ENCODE results near the gene GRIA1. TPM values are rescaled to one million over a fixed set of nuclear protein-coding genes. Genes with fewer than 3 reads are reported as not detected.

Gene GRIA1
- polyA plus RNA-seq, 6 donors from 2014 or later, result not detected

DNA sequence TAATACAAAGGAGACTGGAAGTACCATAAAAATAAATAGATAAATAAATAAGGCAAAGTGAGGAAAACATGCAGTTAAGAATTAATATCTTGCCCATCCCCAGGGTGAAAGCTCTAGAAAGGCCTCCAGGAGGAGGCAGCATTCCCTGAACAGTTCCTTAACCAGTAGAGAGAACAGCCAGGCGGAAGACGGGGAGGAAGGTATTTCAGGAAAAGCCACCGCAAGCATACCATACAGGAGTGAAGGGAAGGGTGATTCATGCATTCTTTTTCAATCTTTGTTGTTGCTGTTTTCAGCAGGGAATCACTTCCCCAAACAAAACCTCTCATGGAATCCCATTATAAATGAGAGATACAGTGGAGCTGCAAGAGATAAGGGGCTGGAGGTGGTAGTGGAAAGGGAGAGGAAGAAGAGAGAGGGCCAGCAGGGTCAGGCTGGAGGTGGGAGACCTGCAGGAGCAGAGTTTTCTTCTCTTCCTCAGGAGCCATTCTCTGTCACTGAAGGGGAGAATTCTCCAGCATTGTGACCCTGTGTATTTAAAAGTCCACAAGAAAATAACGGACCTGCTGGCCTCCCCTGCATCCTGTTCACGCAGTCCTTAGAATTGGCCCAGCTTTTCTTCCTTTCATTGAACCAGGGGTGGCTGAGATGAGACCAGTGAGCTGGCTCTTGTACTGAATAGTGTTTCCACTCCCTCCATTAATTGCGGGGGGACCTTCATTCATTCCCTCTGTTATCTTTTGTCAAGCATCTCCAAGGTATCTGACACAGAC, 292.3 kb downstream of the GRIA1 start:
- Mint-ChIP-seq H3K36me3 (no peaks in the 10 kb centered on the region), H3K4me3 (no peak overlapping the region), H3K4me1 (no peaks in the 10 kb centered on the region), H3K9me3 (peaks cover 0 to 8% (median 0%) of the 10 kb centered on the region in 7 donors), H3K27ac (no peak overlapping the region), H3K27me3 (peaks cover 0 to 7% (median 4%) of the 10 kb centered on the region in 3 donors)
- DNase-seq (no peak), ATAC-seq (ENCODE audit: low read depth in 2 of 2) (no peak)

- DNase-seq (no peak), ATAC-seq (ENCODE audit: low read depth in 2 of 2) (no peak)
- H3K4me1 Mint-ChIP-seq, result no peaks in the 10 kb centered on the region
- H3K36me3 Mint-ChIP-seq, result peaks cover 0 to 3% of the 10 kb centered on the region in 2 donors
- H3K27ac Mint-ChIP-seq, result no peak overlapping the region
- peaks cover 0 to 12% (median 0%) of the 10 kb centered on the region in 7 donors for H3K9me3 Mint-ChIP-seq
- no peak overlapping the region for H3K4me3 Mint-ChIP-seq
- peaks cover 0 to 7% (median 4%) of the 10 kb centered on the region in 3 donors for H3K27me3 Mint-ChIP-seq
Observed at GRCh38 chr5:153783362-153783658, 292.8 kb downstream of the GRIA1 start.

GRCh38 chr5:153784277-153784676, 293.8 kb downstream of the GRIA1 start:
- no peaks in the 10 kb centered on the region for H3K4me1 Mint-ChIP-seq
- peaks cover 0 to 8% of the 10 kb centered on the region in 2 donors for H3K36me3 Mint-ChIP-seq
- peaks cover 0 to 7% (median 4%) of the 10 kb centered on the region in 3 donors for H3K27me3 Mint-ChIP-seq
- peaks cover 0 to 16% (median 0%) of the 10 kb centered on the region in 7 donors for H3K9me3 Mint-ChIP-seq
- DNase-seq (no peak), ATAC-seq (ENCODE audit: low read depth in 2 of 2) (no peak)
- no peak overlapping the region for H3K4me3 Mint-ChIP-seq
- H3K27ac Mint-ChIP-seq, result no peak overlapping the region

DNA sequence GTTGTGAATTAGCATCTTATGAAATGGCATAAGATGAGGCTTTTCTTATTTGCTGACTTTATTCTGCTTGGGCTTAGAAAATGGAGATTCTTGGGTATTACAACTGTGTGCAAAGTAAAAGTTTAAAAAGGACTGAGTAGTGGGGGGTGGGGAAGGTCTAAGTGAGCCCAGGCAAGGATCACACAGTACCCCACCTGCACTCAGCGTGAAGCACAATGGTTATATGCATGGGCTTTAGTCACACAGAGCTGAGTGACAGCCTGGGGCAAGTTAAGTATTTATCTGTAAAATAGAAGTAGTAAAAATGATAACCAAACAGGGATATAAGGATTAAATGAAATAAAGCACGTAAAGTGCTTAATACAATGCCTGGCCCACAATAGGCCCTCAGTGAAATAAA, 300.9 kb downstream of the GRIA1 start:
- H3K4me1 Mint-ChIP-seq, result no peaks in the 10 kb centered on the region

DNA sequence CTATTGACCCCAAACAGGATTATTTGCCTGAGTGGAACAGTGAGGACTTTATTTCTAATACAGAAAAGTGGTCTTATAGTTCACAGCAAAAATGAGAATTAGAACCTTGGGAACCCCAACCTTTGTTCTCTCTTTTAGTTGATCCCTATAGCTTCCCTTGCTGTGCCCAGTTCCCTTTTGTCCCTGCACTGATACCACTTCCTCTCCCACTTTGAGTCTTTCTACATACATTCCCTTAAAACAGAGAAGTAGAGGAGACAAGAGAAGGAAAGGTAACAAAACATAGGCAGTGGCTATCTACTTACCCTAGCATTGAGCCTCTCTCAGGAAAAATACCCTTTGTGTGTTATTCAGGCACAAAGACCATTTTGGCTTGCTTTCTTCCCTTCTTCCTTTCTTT, 301.8 kb downstream of the GRIA1 start:
- no peak overlapping the region for H3K27ac Mint-ChIP-seq
- peaks cover 0 to 8% of the 10 kb centered on the region in 2 donors for H3K36me3 Mint-ChIP-seq
- H3K27me3 Mint-ChIP-seq, result no peaks in the 10 kb centered on the region
- DNase-seq (no peak), ATAC-seq (ENCODE audit: low read depth in 2 of 2) (no peak)
- no peaks in the 10 kb centered on the region for H3K4me1 Mint-ChIP-seq
- H3K4me3 Mint-ChIP-seq, result no peak overlapping the region
- peaks cover 0 to 8% (median 0%) of the 10 kb centered on the region in 7 donors for H3K9me3 Mint-ChIP-seq

More for the DNA sequence above, 300.9 kb downstream of the GRIA1 start:
- DNase-seq, result no peak
- H3K9me3 Mint-ChIP-seq, result peaks cover 0 to 11% (median 0%) of the 10 kb centered on the region in 7 donors
- peaks cover 0 to 8% of the 10 kb centered on the region in 2 donors for H3K36me3 Mint-ChIP-seq
- no peaks in the 10 kb centered on the region for H3K27me3 Mint-ChIP-seq
- no peak overlapping the region for H3K4me3 Mint-ChIP-seq
- H3K27ac Mint-ChIP-seq, result no peak overlapping the region
- no peak for ATAC-seq (ENCODE audit: low read depth in 2 of 2)

- H3K9me3 Mint-ChIP-seq, result peaks cover 0 to 2% (median 0%) of the 10 kb centered on the region in 7 donors
- H3K36me3 Mint-ChIP-seq, result peaks cover 0 to under 1% of the 10 kb centered on the region in 2 donors
- no peaks in the 10 kb centered on the region for H3K27me3 Mint-ChIP-seq
- H3K4me1 Mint-ChIP-seq, result no peaks in the 10 kb centered on the region
- DNase-seq (no peak), ATAC-seq (ENCODE audit: low read depth in 2 of 2) (no peak)
- H3K4me3 Mint-ChIP-seq, result no peak overlapping the region
- no peak overlapping the region for H3K27ac Mint-ChIP-seq
Observed at GRCh38 chr5:153793699-153794098, 303.2 kb downstream of the GRIA1 start.

DNA sequence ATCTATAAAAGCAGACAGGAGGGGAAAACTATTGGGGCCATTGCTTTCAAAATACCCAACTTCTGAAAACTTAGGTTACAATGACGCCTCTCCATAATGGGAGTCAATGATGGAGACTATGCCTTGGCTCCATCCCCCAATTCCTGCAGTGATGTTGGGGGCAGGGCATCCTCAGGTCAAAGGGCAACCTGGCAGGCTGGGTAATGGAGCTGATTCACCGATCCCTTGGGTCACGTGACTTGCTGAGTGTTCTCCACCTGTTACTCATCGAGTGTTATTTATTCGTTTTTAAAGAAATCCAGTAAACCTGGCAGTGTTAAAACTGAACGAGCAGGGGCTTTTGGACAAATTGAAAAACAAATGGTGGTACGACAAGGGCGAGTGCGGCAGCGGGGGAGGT, 303.9 kb downstream of the GRIA1 start:
- DNase-seq (no peak), ATAC-seq (ENCODE audit: low read depth in 2 of 2) (no peak)
- H3K36me3 Mint-ChIP-seq, result no peaks in the 10 kb centered on the region
- H3K4me3 Mint-ChIP-seq, result no peak overlapping the region
- H3K27ac Mint-ChIP-seq, result peak overlapping the region in 1 of 6 donors; percentile 10
- no peaks in the 10 kb centered on the region for H3K27me3 Mint-ChIP-seq
- H3K4me1 Mint-ChIP-seq, result no peaks in the 10 kb centered on the region
- peaks cover 0 to 2% (median 0%) of the 10 kb centered on the region in 7 donors for H3K9me3 Mint-ChIP-seq

DNA sequence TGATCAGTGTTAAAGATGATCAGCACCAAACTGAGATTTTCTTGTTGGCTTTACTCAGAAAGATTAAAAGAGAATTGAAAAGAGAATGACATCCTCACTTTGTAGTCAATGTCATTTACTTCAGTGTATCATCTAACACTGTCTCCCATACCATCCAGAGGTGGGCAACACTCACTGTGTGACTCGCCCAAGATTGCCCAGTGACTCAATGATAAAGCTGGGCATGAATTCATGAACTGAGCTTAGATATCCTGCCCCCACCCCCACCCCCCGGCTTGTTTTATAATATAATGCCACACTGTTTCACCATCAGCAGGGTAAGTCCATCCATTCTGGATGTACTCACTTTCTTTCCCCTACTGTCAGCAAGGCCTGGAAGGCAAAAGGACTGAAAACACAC, 306.1 kb downstream of the GRIA1 start:
- H3K27me3 Mint-ChIP-seq, result no peaks in the 10 kb centered on the region
- peaks cover 0 to 2% (median 0%) of the 10 kb centered on the region in 7 donors for H3K9me3 Mint-ChIP-seq
- H3K4me1 Mint-ChIP-seq, result no peaks in the 10 kb centered on the region
- H3K27ac Mint-ChIP-seq, result no peak overlapping the region
- no peak overlapping the region for H3K4me3 Mint-ChIP-seq
- ATAC-seq (ENCODE audit: low read depth in 2 of 2) (no peak), DNase-seq (no peak)
- H3K36me3 Mint-ChIP-seq, result no peaks in the 10 kb centered on the region

GRCh38 chr5:153797484-153797883, 307.0 kb downstream of the GRIA1 start:
- ATAC-seq (ENCODE audit: low read depth in 2 of 2), result no peak
- no peaks in the 10 kb centered on the region for H3K4me1 Mint-ChIP-seq
- H3K27me3 Mint-ChIP-seq, result no peaks in the 10 kb centered on the region
- H3K27ac Mint-ChIP-seq, result no peak overlapping the region
- H3K36me3 Mint-ChIP-seq, result no peaks in the 10 kb centered on the region
- H3K4me3 Mint-ChIP-seq, result no peak overlapping the region
- no peak for DNase-seq
- H3K9me3 Mint-ChIP-seq, result peaks cover 0 to 2% (median 0%) of the 10 kb centered on the region in 7 donors

DNA sequence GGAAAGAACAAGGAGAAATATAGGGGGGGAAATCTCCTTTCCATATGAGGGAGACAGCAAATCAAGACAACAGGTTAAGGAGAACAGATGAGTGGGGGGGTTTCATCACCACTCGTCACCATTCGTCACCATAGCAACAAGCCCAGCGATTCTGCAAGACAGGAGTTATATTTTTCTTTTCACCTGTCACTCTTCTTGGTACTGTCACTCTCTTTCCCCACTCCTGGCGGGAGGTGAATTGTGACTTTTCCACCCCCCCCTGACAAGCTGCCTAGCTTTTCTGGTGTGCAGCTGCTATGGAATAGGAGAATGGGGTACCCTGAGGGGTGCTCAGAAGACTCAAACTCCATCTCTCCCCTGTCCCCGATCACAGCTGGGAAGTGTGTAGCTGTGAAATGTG, 308.4 kb downstream of the GRIA1 start:
- Mint-ChIP-seq H3K27ac (no peak overlapping the region), H3K4me1 (no peaks in the 10 kb centered on the region), H3K4me3 (no peak overlapping the region)

GRCh38 chr5:153799466-153799865, 309.0 kb downstream of the GRIA1 start:
- DNase-seq (no peak), ATAC-seq (ENCODE audit: low read depth in 2 of 2) (no peak)
- Mint-ChIP-seq H3K36me3 (no peaks in the 10 kb centered on the region), H3K9me3 (peaks cover 0 to 10% (median 0%) of the 10 kb centered on the region in 7 donors), H3K27ac (no peak overlapping the region), H3K4me3 (no peak overlapping the region), H3K4me1 (no peaks in the 10 kb centered on the region), H3K27me3 (no peaks in the 10 kb centered on the region)

More for the DNA sequence above, 308.4 kb downstream of the GRIA1 start:
- Mint-ChIP-seq H3K9me3 (peaks cover 0 to 6% (median 0%) of the 10 kb centered on the region in 7 donors), H3K27me3 (no peaks in the 10 kb centered on the region), H3K36me3 (no peaks in the 10 kb centered on the region)
- DNase-seq (no peak), ATAC-seq (ENCODE audit: low read depth in 2 of 2) (no peak)

GRCh38 chr5:153802050-153802821, 311.8 kb downstream of the GRIA1 start:
- H3K9me3 Mint-ChIP-seq, result peaks cover 0 to 10% (median 0%) of the 10 kb centered on the region in 7 donors
- peak overlapping the region in 1 of 6 donors; percentile 11 for H3K27ac Mint-ChIP-seq
- ATAC-seq (ENCODE audit: low read depth in 2 of 2) (no peak), DNase-seq (no peak)
- H3K4me1 Mint-ChIP-seq, result no peaks in the 10 kb centered on the region
- no peaks in the 10 kb centered on the region for H3K36me3 Mint-ChIP-seq
- no peak overlapping the region for H3K4me3 Mint-ChIP-seq
- H3K27me3 Mint-ChIP-seq, result no peaks in the 10 kb centered on the region

- peaks cover 0 to 7% (median 2%) of the 10 kb centered on the region in 7 donors for H3K9me3 Mint-ChIP-seq
- no peaks in the 10 kb centered on the region for H3K4me1 Mint-ChIP-seq
- H3K27ac Mint-ChIP-seq, result no peak overlapping the region
- DNase-seq, result no peak
- no peak overlapping the region for H3K4me3 Mint-ChIP-seq
- no peaks in the 10 kb centered on the region for H3K27me3 Mint-ChIP-seq
- ATAC-seq (ENCODE audit: low read depth in 2 of 2), result no peak
- H3K36me3 Mint-ChIP-seq, result no peaks in the 10 kb centered on the region
Observed at GRCh38 chr5:153807801-153808200, 317.3 kb downstream of the GRIA1 start.

GRCh38 chr5:153809166-153809565, 318.7 kb downstream of the GRIA1 start:
- Mint-ChIP-seq H3K9me3 (peaks cover 0 to 7% (median 1%) of the 10 kb centered on the region in 7 donors), H3K27ac (no peak overlapping the region), H3K27me3 (no peaks in the 10 kb centered on the region), H3K4me1 (no peaks in the 10 kb centered on the region), H3K36me3 (no peaks in the 10 kb centered on the region), H3K4me3 (no peak overlapping the region)
- ATAC-seq (ENCODE audit: low read depth in 2 of 2) (no peak), DNase-seq (no peak)

Data from naive B cell (primary cell).